CD4-positive, alpha-beta T cell treated with Interleukin-6 for 4 hours (primary cell): ENCODE results near the gene ZNF768.
"Not testable (repeated sequence)": the region's sequence is repeated elsewhere in the genome, so short reads cannot be mapped to it uniquely, and the experiment has no call there.

Experiments used
- DNase-seq: peaks from one replicate; pipeline ENCODE4 v3.0.0-alpha.2; 2020; ENCODE audit warnings: mixed read lengths

Gene ZNF768

DNA sequence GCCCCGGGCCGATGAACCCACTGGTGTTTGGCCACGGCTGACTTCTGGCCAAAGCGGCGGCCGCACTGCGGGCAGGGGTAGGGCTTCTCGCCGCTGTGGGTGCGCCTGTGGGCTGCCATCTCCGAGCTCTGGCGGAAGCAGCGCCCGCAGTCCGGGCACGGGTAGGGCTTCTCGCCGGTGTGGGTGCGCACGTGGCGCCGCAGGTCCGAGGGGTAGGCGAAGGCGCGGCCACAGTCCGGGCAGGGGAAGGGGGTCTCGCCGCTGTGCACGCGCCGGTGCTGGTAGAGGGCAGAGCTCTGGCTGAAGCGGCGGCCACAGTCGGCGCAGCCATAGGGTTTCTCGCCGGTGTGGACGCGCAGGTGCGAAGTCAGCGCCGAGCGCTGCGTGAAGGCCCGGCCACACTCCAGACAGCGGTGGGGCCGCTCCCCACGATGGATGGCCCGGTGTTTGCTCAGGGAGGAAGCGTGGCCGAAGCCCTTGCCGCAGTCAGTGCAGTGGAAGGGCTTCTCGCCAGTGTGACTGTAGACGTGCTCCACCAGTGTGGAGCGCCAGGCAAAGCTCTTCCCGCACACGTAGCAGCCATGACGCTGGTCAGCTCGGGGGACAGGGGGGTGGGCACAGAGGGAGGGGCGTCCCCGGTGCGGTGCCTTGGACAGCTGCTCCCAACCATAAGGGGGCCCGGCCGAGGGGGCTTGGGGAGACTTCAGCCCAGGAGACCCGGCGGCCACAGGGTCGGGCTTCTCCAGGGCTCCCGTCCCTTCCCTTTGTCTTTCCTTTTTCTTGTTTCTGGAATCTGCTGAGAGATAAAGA is 29.2 kb upstream of the ZNF768 start:
- no peak for DNase-seq

DNA sequence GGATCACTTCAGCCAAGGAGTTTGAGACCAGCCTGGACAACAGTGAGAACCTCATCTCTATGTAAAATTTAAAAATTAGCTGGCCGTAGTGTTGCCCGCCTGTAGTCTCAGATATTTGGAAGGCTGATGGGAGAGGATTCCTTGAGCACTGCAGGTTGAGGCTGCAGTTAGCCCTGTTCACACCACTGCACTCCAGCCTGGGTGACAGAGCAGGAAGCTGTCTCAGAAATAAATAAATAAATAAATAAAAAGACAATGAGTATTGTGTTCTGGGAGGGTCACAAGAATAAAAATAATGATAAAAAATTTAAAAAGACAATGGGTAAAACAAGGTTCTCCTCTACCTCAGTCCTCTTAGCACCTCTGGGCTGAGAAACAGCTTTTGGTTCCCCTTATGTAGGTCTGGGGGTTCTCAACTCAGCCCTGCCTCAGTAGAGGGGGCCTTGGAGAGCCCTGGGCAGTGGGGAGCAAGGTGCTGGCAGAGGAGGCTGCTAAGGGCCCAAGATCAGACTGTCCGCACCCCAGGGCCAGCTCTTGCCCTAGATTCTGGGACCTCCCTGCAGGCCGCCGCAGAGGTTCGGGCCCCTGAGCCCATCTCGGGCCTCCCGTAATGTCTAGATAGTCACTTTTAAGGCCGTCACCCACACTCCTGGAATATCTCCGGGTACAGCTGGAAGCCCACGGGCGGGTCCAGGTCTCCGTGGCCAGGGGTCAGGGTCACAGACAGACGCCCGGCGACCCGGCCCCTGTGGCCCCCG is 28.4 kb upstream of the ZNF768 start:
- DNase-seq: no peak

DNA sequence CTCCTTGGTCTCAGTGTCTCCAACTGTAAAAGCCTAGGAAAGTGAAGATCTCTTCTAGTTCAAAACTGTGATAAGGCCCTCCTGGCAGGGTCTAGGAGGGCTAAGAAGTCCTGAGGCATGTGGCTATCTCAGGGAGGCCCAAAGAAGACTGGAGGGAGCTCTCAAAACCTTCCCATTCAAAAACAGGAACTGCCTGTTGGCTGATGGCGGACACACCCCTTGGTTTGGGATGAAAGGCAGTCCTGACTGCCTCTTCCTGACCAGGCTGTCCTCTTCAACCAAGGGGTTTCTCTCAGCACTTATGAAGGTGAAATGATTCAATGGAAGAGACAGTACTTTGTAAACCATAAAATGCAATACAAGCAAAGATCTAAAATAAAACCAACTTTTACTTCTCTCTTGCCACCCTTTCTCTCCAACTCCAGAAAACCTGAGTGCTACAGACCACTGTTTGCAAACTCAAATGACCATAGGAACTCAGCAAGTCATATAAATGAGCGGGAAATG is 27.1 kb upstream of the ZNF768 start:
- DNase-seq: no peak

DNA sequence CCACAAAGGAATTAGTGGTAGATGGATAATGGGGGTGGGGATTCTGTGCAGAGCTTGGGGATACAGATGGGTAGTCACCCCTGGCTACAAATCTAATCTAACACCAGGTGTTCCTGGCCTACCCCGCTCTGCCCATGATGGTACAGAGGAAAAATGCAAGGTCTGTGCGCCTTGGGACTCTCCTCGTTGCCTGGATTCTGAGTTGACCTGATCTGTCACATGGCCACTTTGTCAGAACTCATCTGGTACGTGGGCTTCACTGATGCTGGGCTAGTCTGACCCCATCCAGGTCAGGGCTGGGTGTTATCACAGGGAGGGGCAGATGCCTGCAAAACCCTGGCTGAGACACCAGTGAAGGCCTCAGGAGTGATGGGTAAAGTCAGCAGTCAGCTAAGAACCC is 26.6 kb upstream of the ZNF768 start:
- DNase-seq: no peak

DNA sequence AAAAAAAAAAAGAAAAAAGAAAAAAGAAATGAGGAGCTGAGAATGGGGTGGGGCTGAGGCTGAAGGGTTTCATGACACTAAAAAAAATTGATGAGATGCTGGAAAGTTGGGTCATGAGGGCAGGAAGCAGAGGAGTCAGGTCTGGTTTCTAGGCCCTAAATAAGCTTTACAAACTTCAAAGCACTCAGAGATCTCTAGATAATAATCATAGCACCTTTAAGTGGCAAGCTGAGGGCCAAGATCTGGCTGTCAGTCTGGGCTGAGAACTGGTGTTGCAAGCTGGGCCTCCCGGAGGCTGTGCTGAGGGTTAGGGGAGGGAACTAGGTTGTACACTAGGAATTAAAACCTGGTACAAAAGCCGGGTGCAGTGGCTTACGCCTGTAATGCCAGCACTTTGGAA is 25.4 kb upstream of the ZNF768 start:
- DNase-seq: peak; percentile 79

DNA sequence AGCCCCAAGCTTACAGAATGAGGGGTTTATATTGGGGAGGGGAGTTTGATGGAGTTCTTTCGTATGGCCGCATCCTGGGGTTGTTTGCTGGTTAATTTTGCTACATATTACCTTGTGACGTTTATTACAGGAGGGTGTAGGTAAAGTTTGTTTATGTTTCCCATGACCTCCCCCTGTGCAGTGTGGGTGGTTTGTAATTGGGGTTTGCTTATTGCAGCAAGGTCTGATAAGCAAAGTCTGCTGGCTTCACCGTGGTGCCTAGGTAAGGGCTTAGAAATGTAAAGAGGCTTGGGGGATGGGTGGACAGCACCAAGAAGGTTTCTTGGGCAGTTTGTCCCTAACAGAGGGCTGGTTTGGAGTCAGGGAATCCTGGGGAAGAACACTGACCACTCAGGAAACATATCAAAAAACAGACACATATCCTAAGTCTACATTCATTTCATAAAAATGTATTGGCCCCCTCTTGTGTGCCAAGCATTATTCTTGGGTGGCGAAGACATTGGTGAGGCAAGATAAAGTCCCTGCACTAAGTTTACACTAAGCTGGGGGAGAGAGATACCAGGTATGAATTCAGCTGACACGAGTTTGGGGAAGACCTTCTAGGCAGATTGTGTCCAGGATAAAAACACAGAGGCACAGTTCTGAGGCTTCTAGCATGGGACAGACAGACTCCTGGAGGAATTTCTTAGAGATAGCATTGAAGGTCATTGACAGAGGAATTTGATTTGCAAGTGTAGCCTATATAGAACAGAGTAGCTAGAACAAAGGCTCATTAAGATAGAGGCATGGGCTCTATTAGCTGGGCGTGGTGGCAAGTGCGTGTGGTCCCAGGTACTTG is 22.3 kb upstream of the ZNF768 start:
- DNase-seq: no peak

DNA sequence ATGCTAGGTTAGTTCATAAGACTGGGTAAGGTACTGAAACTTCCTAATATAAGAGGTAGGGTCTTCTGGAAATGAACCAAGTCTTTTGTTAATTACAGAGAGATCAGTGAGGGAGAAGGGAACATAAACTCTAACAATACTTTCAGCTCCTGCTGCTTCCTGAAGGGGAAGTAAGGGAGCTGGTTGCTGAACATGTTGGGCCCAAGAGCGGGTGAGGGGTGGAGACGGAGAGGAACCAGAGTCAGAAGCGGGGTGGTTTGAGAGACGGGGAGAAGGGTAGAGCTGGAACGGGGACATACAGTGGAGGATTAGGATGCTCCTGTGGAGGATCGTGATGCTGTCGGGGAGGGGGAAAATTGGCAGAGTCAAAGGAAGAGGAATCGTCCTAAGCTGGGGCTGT is 19.7 kb upstream of the ZNF768 start:
- no peak for DNase-seq

DNA sequence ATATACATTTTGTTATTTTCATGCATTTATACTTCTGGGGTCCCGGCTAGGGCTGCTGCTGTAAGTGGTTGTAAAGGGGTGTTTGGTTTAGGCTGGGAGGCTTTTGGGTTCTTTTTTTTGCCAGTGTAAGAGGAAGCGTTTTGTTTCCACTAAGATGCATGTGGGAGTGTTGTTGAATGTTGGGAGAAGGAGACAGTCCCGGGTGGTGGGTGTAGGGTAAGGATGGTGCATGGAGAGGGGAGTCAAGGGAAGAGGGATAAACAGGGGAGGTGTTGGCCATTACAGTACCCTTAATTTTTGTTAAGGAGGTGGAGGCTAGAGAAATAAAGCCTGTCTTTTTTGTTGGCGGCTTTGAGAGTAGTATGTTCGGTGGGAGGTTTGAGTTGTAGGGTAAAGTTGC is 16.7 kb upstream of the ZNF768 start:
- DNase-seq: no peak

DNA sequence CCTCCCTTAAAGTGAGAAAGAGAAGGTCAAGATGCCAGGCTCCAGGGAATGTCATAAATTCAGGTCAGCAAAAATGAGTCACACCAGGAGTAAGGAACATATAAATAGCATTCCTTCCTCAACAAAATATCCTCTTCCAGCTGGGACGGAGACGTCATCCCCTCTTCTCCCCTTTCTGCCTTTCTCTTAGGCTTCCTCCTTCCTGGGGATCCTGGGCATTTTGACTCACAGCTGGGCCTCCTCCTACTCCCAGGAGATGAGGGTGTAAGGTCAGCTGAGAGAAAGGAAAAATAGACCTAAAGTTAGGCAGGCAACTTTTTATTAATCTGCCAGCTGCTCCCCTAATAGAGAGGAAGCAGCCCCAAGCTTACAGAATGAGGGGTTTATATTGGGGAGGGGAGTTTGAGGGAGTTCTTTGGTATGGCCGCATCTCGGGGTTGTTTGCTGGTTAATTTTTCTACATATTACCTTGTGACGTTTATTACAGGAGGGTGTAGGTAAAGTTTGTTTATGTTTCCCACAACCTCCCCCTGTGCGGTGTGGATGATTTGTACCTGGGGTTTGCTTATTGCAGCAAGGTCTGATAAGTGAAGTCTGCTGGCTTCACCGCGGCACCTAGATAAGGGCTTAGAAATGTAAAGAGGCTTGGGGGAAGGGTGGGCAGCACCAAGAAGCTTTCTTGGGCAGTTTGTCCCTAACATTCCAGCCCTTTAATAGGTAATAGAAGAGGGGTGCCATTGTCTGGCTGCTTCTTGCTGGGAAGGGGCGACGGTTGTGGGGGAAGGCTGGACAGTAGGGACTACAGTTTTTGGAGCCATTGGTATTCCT is 15.3 kb upstream of the ZNF768 start:
- no peak for DNase-seq

DNA sequence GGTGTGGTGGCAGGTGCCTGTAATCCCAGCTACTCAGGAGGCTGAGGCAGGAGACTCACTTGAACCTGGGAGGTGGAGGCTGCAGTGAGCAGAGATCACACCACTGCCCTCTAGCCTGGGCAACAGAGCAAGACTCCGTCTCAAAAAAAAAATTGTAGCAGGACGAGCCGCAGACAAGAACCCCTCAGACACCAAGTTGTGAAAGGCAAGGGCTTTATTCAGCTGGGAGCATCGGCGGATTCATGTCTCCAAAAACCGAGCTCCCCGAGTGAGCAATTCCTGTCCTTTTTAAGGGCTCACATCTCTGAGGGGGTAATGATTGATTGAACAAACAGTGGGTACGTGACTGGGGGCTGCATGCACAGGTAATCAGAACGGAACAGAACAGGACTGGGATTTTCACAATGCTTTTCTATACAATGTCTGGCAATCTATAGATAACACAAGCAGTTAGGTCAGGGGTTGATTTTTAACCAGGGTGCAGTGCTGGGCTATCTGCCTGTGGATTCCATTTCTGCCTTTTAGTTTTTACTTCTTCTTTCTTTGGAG is 14.6 kb upstream of the ZNF768 start:
- DNase-seq: not testable (repeated sequence)

DNA sequence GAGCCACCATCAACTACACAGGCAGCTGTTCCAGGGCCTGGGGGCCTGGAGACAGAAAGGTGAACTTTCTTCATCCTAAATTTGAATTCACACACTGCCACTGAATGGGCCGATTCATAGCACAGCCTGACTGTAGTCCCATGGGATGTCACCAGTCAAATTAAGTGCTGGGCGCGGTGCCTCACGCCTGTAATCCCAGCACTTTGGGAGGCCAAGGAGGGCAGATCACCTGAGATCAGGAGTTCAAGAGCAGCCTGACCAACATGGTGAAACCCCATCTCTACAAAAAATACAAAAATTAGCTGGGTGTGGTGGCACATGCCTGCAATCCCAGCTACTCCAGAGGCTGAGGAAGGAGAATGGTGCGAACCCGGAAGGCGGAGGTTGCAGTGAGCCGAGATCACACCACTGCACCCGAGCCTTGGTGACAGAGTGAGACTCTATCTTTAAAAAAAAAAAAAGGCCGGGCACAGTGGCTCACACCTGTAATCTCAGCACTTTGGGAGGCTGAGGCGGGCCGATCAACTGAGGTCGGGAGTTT is 13.7 kb upstream of the ZNF768 start:
- not testable (repeated sequence) for DNase-seq

DNA sequence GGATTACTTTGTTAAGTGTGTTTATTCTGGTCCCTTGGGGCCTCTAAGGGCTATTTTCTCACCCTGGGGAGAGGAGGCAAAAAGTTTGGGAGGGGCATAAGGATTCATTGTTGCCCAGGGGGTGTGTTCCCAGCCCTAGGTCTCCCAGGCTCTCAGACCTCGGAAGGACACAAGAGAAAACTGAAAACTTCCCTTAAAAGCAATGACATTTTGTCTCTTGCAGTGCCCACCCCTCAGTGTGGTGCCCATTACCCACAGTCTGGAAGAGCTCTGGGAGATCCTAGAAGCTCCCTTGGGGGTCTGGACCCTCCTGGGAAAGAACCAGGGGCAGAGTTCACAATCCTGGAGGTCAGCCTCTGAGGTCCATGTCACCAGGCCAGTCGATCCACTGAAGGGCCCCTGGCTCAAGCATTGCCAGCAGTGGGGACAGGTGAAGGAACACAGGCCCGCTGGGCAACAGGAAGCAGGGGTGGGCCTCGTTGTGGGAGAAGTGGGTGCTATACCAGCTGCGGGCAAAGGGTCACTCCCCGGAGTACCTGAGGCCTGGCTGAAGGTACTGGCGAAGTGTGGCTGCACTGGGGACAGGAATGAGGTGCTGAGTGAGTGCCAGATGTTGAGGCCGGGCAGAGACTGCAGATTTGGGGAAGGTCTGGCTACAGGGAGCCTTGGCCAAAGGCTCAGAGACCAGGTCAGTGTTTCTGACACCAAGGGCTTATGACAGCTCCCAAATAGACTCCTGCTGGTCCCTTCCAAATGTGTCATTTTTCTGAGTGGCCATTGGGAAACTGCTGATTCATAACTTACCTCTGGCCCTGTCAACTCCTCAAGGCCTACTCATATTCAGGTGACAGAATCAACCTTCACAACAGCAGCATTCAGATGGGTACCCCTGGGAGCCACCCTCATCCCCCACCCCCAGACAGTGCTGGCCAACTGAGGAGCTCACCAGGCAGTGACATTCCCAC is 12.9 kb upstream of the ZNF768 start:
- no peak for DNase-seq

DNA sequence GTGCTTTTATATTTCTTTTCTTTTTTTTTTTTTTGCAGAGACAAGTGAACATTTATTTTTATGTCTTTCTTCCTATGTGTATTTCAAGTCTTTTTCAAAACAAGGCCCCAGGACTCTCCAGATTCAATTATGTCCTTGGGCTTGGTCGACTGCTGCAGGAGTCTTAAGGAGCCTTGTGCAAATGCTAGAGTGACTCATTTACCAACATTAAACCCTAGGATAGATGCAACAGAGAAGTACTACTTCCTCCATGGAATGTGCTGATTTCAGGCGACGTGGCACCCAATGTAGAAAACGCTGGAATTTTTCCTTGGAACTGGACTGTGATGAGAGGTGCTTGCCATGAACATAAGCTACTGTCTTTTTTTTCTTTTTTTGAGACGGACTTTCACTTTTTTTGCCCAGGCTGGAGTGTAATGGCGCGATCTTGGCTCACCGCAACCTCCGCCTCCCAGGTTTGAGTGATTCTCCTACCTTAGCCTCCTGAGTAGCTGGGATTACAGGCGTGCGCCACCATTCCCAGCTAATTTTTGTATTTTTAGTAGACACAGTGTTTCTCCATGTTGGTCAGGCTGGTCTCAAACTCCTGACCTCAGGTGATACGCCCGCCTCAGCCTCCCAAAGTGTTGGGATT is 10.1 kb upstream of the ZNF768 start:
- DNase-seq: not testable (repeated sequence)

DNA sequence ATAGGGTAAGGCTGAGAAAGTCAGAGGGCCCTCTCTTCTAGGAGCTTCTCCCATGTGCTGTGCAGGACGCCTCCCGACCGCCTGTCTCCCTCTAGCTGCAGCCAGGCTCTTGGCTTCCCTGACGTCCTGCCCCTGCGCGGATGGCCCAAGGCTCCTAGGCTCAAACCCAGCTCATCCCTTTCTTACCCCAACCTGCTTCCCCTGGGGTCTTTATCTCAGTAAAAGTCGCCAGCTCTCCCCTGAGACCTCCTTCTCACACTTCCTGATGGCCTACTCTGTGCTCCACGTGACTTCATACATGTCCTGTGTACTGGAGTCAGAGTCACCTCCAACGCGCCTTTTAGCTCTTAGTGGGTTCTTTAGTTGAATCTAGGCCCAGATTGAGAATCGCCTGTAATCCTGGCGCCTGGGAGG is 9.4 kb upstream of the ZNF768 start:
- DNase-seq: peak; percentile 76

DNA sequence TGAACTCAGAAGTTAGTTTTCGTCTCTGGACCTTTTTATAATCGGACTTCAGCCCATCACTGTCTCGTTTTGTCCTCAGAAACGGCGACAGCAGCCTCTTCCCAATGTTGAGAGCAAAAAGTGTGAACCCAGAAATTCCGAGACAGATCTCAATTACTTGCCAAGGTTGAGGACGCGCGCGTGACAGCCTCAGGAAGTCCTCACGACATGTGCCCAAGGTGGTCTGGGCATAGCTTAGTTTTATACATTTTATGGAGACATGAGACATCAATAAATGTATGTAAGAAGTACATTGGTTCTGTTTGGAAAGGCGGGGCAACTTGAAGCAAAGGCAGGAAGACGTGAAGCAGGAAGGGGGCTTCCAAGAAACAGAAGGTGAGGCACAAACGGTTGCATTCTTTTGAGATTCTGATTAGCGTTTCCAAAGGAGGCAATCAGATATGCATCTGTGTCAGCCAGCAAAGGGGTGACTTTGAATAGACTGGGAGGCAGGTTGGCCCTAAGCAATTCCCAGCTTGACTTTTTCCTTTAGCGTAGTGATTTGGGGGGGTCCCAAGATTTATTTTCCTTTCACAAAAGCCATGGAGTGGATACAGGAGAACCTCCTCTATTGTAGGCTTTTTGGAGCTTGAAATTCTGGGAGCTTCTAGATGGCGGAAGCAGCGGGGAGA is 8.9 kb upstream of the ZNF768 start:
- DNase-seq: no peak

DNA sequence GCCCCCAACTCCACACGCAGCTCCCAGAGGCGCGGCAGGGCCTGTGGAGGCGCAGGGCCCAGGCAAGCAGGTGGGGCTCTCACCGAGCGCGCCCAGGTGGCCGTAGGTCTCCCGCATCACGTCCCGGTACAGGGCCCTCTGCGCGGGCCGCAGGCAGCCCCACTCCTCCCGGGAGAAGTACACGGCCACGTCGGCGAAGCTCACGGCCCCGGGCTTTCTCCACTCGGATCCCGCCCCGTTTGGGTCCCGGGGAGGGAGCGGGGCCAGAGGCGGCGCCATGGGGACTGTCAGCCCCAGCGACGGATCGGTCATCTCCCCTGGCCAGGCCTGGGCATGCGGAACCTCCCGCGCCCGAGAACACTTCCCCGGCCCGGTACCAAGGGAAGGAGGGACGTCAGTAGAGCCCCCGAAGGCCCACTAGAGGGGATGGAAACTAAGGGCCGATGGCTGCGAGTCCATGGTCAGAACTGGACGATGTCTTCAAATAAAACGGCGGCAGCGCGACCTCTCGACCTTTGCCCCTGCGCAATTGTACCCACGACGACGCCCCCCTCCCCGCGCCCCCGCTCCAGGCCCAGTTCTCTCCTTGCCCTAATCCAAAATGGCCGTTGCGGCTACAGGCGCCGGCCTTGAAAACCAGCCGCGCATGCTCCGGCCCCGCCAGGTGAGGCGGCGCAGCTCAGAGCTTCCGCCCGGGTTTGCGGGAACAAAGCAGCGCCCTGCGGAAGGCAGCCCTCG is 8.2 kb upstream of the ZNF768 start, which contains the start of gene ZNF747:
ZNF747 (minus strand) TSS at position 491 of the 738 bp plus-strand sequence; CDS start at position 312, 179 bp downstream.
- DNase-seq: peak; percentile 94

DNA sequence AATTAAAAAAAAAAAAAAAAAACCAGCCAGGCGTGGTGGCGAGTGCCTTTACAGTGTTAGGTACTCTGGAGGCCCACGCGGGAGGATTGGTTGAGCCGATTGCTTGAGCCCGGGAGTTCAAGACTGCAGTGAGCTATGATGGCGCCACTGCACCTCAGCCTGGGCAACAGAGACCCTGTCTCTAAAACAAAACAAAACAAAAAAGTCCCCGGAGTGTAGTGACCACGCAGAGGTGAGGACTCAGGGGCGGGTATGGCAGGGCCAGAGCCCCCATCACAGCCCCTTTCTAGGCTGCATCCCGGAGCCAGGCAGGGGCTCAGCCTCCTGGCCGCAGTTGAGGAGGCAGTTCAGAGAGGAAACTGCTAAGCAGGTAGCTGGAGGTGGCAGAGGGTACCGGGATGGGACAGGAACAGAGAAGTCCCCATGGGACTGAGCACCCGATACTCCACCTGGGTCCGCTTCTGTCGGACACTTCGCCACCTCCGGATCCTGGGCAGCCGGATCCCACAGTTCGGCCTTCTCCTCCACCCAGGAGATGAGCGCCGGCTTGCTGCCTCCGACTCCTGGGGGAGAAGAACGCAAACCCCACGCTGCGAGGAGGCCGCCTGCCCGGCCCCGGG is 7.5 kb upstream of the ZNF768 start:
- DNase-seq: peak; percentile 26

DNA sequence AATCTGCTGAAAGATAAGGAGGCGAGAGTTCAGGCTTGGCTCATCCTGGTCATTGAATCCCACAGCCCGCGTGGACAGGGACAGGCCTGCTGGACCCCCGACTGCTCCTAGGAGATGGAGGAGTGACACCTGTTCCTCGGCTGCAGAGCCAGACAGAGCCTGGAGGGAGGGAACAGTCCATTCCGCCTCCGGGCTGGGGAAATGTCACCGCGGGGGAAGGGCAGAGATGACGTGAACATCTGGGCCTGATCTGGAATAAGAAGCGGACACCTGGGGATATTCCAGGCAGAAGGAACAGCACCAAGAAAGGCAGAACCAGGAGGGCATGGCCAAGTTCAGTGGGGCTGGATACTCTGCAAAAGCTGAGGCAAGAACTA is 6.8 kb upstream of the ZNF768 start:
- DNase-seq: no peak
